T-helper 1 cell treated with Interleukin-12 subunit alpha and Interleukin-12 subunit beta and Interleukin-4 antibody, amounts not matched to agents 30 μg/mL and 1 μg/mL, for 36 hours (primary cell): Measurements from ENCODE around the gene INSRR.

Experiments
- H3K27ac Mint-ChIP-seq: one replicate; pipeline ENCODE4 v1.8.0; 2021; ENCODE audit warnings: mild to moderate bottlenecking, mixed read lengths
- H3K27me3 Mint-ChIP-seq: one replicate; pipeline ENCODE4 v1.8.0; 2021; ENCODE audit warnings: low read depth, mixed read lengths
- H3K36me3 Mint-ChIP-seq: one replicate; pipeline ENCODE4 v1.8.0; 2021; ENCODE audit warnings: low read depth, mixed read lengths
- H3K4me1 Mint-ChIP-seq: one replicate; pipeline ENCODE4 v1.8.0; 2021; ENCODE audit warnings: low read depth, mixed read lengths
- H3K4me3 Mint-ChIP-seq: one replicate; pipeline ENCODE4 v1.8.0; 2021; ENCODE audit warnings: mild to moderate bottlenecking, moderate library complexity, mixed read lengths
- H3K9me3 Mint-ChIP-seq: one replicate; pipeline ENCODE4 v1.8.0; 2021; ENCODE audit warnings: mixed read lengths

The INSRR gene

DNA sequence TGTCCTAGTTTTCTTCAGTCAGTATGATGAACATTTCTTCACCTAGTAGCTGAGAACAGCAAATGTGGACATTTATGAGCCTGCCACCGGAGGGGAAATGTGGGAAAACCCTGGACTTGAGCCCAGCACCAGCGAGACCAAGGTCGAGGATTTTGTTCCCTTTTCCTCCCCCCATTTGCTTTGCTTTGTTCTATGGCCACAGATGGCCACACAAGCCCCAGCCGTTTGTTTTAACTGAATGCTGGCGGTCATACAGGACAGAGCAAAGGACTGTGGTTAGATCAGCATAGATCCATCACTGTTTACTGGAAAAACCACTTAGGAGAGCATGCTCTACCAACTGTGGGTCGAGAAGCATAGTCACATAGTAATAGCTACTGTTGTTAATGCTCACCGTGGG lies 63.1 kb downstream of the INSRR start:
- no peaks in the 10 kb centered on the region for H3K27me3 Mint-ChIP-seq
- no peak overlapping the region for H3K27ac Mint-ChIP-seq
- no peak overlapping the region for H3K4me3 Mint-ChIP-seq
- peaks cover 15% of the 10 kb centered on the region for H3K4me1 Mint-ChIP-seq
- H3K36me3 Mint-ChIP-seq: peaks cover 36% of the 10 kb centered on the region
- no peaks in the 10 kb centered on the region for H3K9me3 Mint-ChIP-seq

DNA sequence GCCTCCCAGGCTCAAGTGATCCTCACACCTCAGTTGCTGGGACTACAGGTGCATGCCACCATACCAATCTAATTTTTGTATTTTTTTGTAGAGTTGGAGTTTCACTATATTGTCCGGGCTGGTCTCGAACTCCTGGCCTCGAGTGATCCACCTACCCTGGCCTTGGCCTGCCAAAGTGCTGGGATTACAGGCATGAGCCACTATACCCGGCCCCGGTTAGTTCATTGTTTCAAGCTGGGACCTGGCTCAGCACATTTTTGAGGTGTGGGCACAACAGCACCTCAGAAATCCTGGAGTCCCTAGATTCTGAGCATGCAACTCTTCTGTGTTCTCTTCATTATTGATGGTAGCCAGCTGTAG lies 63.6 kb downstream of the INSRR start:
- Mint-ChIP-seq H3K36me3 (peaks cover 33% of the 10 kb centered on the region), H3K27me3 (no peaks in the 10 kb centered on the region), H3K4me1 (peaks cover 12% of the 10 kb centered on the region), H3K9me3 (no peaks in the 10 kb centered on the region), H3K4me3 (no peak overlapping the region), H3K27ac (no peak overlapping the region)

DNA sequence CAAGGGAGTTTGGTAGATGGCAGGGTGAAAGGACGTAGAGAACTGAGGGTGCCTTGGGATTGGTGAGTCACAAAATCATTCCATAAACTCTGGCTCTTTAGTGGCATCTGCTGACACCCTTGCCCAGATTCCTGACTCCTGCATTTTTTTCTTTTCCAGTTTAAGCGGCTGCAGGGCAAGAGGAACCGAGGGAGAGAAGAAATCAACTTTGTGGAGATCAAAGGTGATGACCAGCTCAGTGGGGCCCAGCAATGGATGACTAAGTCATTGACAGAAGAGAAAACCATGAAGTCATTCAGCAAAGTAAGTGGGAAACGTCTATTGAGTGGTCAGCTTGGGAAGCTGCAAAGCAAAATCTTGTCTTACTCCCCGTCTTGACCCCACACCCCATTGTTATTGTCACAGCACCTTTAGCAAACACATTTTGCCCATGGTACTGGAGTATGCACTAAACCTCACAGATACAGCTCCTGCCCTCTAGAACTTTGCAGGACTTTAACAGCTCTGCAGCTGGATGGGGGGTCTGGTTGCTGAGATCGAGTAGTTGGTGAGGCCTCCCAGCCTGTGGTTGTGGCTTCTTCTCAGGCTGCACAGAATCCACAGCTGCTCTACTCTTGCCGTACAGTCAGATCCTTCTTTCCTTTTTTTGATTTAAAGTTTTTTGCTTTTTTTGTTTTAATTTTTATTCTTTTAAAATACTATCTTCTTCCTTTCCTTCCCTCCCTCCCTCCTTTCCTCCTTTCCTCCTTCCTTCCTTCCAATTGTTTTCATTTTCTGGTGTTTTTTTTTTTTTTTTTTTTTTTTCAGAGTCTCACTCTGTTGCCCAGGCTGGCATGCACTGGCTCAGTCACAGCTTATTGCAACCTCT lies 64.2 kb downstream of the INSRR start:
- Mint-ChIP-seq H3K27me3 (no peaks in the 10 kb centered on the region), H3K9me3 (no peaks in the 10 kb centered on the region), H3K27ac (no peak overlapping the region), H3K4me3 (no peak overlapping the region), H3K4me1 (peaks cover 10% of the 10 kb centered on the region), H3K36me3 (peaks cover 33% of the 10 kb centered on the region)
